Measurements from ENCODE around the gene IL32. TPM values are rescaled to one million over a fixed set of nuclear protein-coding genes. Genes with fewer than 3 reads are reported as not detected.

IL32 gene
- 7.4 and 41.0 TPM in 2 replicates for total RNA-seq (ENCODE audit: low replicate concordance)

GRCh38 chr16:3065069-3065741 lies at the start of gene IL32:
IL32 (plus strand) TSS chr16:3065640; CDS start chr16:3065812, 172 bp downstream.

GRCh38 chr16:3017794-3018506 lies 47.5 kb upstream of the IL32 start, which contains the start of gene CLDN6:
CLDN6 (minus strand) TSS chr16:3018183; CDS start chr16:3016021, 2,162 bp downstream.

GRCh38 chr16:3020247-3020603 lies 45.2 kb upstream of the IL32 start, which contains the start of gene TNFRSF12A:
TNFRSF12A (plus strand) TSS chr16:3020368; CDS start chr16:3020398, 30 bp downstream.

GRCh38 chr16:3023669-3024478 lies 41.6 kb upstream of the IL32 start, which contains the start of the genes HCFC1R1 and THOC6:
HCFC1R1 (minus strand) TSS chr16:3023942; CDS start chr16:3023941, 1 bp downstream.
THOC6 (plus strand) TSS chr16:3024035; CDS start chr16:3024327, 292 bp downstream.

GRCh38 chr16:3036726-3037315 lies 28.6 kb upstream of the IL32 start, which contains the start of gene BICDL2:
BICDL2 (minus strand) TSS chr16:3036944; CDS start chr16:3035496, 1,448 bp downstream.

GRCh38 chr16:3045758-3046640 lies 19.4 kb upstream of the IL32 start, which contains the start of gene MMP25:
MMP25 (plus strand) TSS chr16:3046561; CDS start chr16:3046918, 357 bp downstream.

GRCh38 chr16:3098459-3099394 lies 33.3 kb downstream of the IL32 start, which contains the start of gene ZSCAN10:
ZSCAN10 (minus strand) TSS chr16:3099294; CDS start chr16:3092937, 6,357 bp downstream.

GRCh38 chr16:3112058-3112880 lies 46.8 kb downstream of the IL32 start, which contains the start of gene ZNF205:
ZNF205 (plus strand) TSS chr16:3112586; CDS start chr16:3113431, 845 bp downstream.

Other genes starting within 250 kb of the IL32 start
- 0.15 and 0.23 TPM in 2 replicates for gene PRSS21, start 248.4 kb upstream of the IL32 start, total RNA-seq (ENCODE audit: low replicate concordance)
- 2.1 TPM in 1 of 2 replicates, not detected in the other for gene ZG16B, start 235.3 kb upstream of the IL32 start, total RNA-seq (ENCODE audit: low replicate concordance)
- not detected in 2 replicates for gene PRSS22, start 207.5 kb upstream of the IL32 start, total RNA-seq (ENCODE audit: low replicate concordance)
- gene FLYWCH2, start 182.4 kb upstream of the IL32 start, total RNA-seq (ENCODE audit: low replicate concordance) = 30.9 and 59.8 TPM in 2 replicates
- 31.4 and 39.7 TPM in 2 replicates for gene FLYWCH1, start 153.7 kb upstream of the IL32 start, total RNA-seq (ENCODE audit: low replicate concordance)
- gene KREMEN2, start 101.4 kb upstream of the IL32 start, total RNA-seq (ENCODE audit: low replicate concordance) = not detected in 2 replicates
- gene PAQR4, start 96.3 kb upstream of the IL32 start, total RNA-seq (ENCODE audit: low replicate concordance) = 1.6 and 3.8 TPM in 2 replicates
- gene PKMYT1, start 85.2 kb upstream of the IL32 start, total RNA-seq (ENCODE audit: low replicate concordance) = 1.3 TPM in 1 of 2 replicates, not detected in the other
- not detected in 2 replicates for gene CLDN9, start 52.7 kb upstream of the IL32 start, total RNA-seq (ENCODE audit: low replicate concordance)
- gene CLDN6, start 47.5 kb upstream of the IL32 start, total RNA-seq (ENCODE audit: low replicate concordance) = not detected in 2 replicates
- gene TNFRSF12A, start 45.3 kb upstream of the IL32 start, total RNA-seq (ENCODE audit: low replicate concordance) = 42.1 and 365 TPM in 2 replicates
- gene HCFC1R1, start 41.7 kb upstream of the IL32 start, total RNA-seq (ENCODE audit: low replicate concordance) = 6.6 and 18.3 TPM in 2 replicates
- 17.2 and 26.2 TPM in 2 replicates for gene THOC6, start 41.6 kb upstream of the IL32 start, total RNA-seq (ENCODE audit: low replicate concordance)
- gene BICDL2, start 28.7 kb upstream of the IL32 start, total RNA-seq (ENCODE audit: low replicate concordance) = under 0.01 and 0.08 TPM in 2 replicates
- under 0.01 TPM in 1 of 2 replicates, not detected in the other for gene MMP25, start 19.1 kb upstream of the IL32 start, total RNA-seq (ENCODE audit: low replicate concordance)
- not detected in 2 replicates for gene ZSCAN10, start 33.7 kb downstream of the IL32 start, total RNA-seq (ENCODE audit: low replicate concordance)
- 9.8 and 14.8 TPM in 2 replicates for gene ZNF205, start 46.9 kb downstream of the IL32 start, total RNA-seq (ENCODE audit: low replicate concordance)
- 0.70 and 4.1 TPM in 2 replicates for gene ZNF213, start 69.4 kb downstream of the IL32 start, total RNA-seq (ENCODE audit: low replicate concordance)
- gene OR1F1, start 122.6 kb downstream of the IL32 start, total RNA-seq (ENCODE audit: low replicate concordance) = not detected in 2 replicates
- gene ZNF200, start 169.5 kb downstream of the IL32 start, total RNA-seq (ENCODE audit: low replicate concordance) = 5.1 and 8.0 TPM in 2 replicates
- 0.15 TPM in 1 of 2 replicates, not detected in the other for gene MEFV, start 191.0 kb downstream of the IL32 start, total RNA-seq (ENCODE audit: low replicate concordance)
- 17.1 and 35.3 TPM in 2 replicates for gene ZNF263, start 217.9 kb downstream of the IL32 start, total RNA-seq (ENCODE audit: low replicate concordance)
- gene TIGD7, start 239.8 kb downstream of the IL32 start, total RNA-seq (ENCODE audit: low replicate concordance) = 3.9 and 4.7 TPM in 2 replicates
- gene ZNF75A, start 239.9 kb downstream of the IL32 start, total RNA-seq (ENCODE audit: low replicate concordance) = 9.7 and 16.1 TPM in 2 replicates